ENCODE results near the gene ARFGEF3. TPM values are rescaled to one million over a fixed set of nuclear protein-coding genes. Genes with fewer than 3 reads are reported as not detected.

The ARFGEF3 gene
- total and polyA plus RNA-seq, 2 experiments from 2014 or later: 0.43 to 1.1 TPM

GRCh38 chr6:138330763-138331162 lies 169.0 kb downstream of the ARFGEF3 start:
- Histone ChIP-seq H3K9me3 (ENCODE audit: low read depth) (no peaks in the 10 kb centered on the region), H3K27ac (no peak overlapping the region), H3K36me3 (no peaks in the 10 kb centered on the region), H3K4me1 (ENCODE audit: low read depth) (no peaks in the 10 kb centered on the region), H3K4me3 (no peak overlapping the region), H3K27me3 (no peaks in the 10 kb centered on the region)
- TF ChIP-seq CTCF (IDR thresholded peaks at IDR 0.05; ENCODE audit: low read depth, low read length): no peak
- no peak for DNase-seq (ENCODE audit: low read depth in 1 of 2, low spot score in 1 of 2)

- Histone ChIP-seq H3K4me1 (ENCODE audit: low read depth) (no peaks in the 10 kb centered on the region), H3K27me3 (no peaks in the 10 kb centered on the region), H3K36me3 (no peaks in the 10 kb centered on the region), H3K27ac (no peak overlapping the region), H3K4me3 (no peak overlapping the region), H3K9me3 (ENCODE audit: low read depth) (no peaks in the 10 kb centered on the region)
- no peak for DNase-seq (ENCODE audit: low read depth in 1 of 2, low spot score in 1 of 2)
- no peak for TF ChIP-seq CTCF (IDR thresholded peaks at IDR 0.05; ENCODE audit: low read depth, low read length)
Observed at GRCh38 chr6:138331444-138331843, 169.7 kb downstream of the ARFGEF3 start.

DNA sequence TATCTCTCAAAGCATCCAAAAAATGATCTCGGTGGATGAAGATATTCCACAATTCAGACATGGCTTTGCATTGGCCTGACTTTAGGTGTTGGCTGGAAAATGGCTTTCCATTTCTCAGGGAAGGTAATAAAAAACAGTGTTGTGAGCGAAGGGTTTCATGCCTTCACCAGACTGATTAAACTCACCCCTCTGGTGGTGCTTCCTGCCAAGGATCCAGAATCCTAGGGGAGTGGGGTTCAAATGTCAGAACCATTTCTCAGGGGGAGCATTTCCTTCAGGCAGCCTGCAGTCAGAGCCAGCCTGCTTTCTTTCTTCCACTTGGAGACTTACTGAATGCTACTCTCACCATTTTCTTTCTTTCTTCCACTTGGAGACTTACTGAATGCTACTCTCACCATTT lies 170.2 kb downstream of the ARFGEF3 start:
- Histone ChIP-seq H3K27ac (no peak overlapping the region), H3K9me3 (ENCODE audit: low read depth) (no peaks in the 10 kb centered on the region), H3K27me3 (no peaks in the 10 kb centered on the region), H3K4me3 (no peak overlapping the region), H3K4me1 (ENCODE audit: low read depth) (peaks cover 3% of the 10 kb centered on the region), H3K36me3 (no peaks in the 10 kb centered on the region)
- TF ChIP-seq CTCF (IDR thresholded peaks at IDR 0.05; ENCODE audit: low read depth, low read length): no peak
- no peak for DNase-seq (ENCODE audit: low read depth in 1 of 2, low spot score in 1 of 2)

- H3K27ac ChIP-seq: no peak overlapping the region
- no peaks in the 10 kb centered on the region for H3K36me3 ChIP-seq
- no peak for DNase-seq (ENCODE audit: low read depth in 1 of 2, low spot score in 1 of 2)
- H3K4me3 ChIP-seq: no peak overlapping the region
- H3K4me1 ChIP-seq (ENCODE audit: low read depth): peaks cover 6% of the 10 kb centered on the region
- no peaks in the 10 kb centered on the region for H3K9me3 ChIP-seq (ENCODE audit: low read depth)
- TF ChIP-seq CTCF (IDR thresholded peaks at IDR 0.05; ENCODE audit: low read depth, low read length): no peak
- no peaks in the 10 kb centered on the region for H3K27me3 ChIP-seq
Observed at GRCh38 chr6:138334000-138334399, 172.3 kb downstream of the ARFGEF3 start.

- TF ChIP-seq CTCF (IDR thresholded peaks at IDR 0.05; ENCODE audit: low read depth, low read length): no peak
- Histone ChIP-seq H3K27ac (no peak overlapping the region), H3K36me3 (no peaks in the 10 kb centered on the region), H3K4me1 (ENCODE audit: low read depth) (peaks cover 6% of the 10 kb centered on the region), H3K27me3 (no peaks in the 10 kb centered on the region), H3K4me3 (no peak overlapping the region), H3K9me3 (ENCODE audit: low read depth) (no peaks in the 10 kb centered on the region)
- DNase-seq (ENCODE audit: low read depth in 1 of 2, low spot score in 1 of 2): no peak
Observed at GRCh38 chr6:138334963-138335362, 173.2 kb downstream of the ARFGEF3 start.

- no peak for DNase-seq (ENCODE audit: low read depth in 1 of 2, low spot score in 1 of 2)
- Histone ChIP-seq H3K27ac (no peak overlapping the region), H3K36me3 (no peaks in the 10 kb centered on the region), H3K27me3 (no peaks in the 10 kb centered on the region), H3K9me3 (ENCODE audit: low read depth) (no peaks in the 10 kb centered on the region), H3K4me1 (ENCODE audit: low read depth) (peaks cover 6% of the 10 kb centered on the region), H3K4me3 (no peak overlapping the region)
- TF ChIP-seq CTCF (IDR thresholded peaks at IDR 0.05; ENCODE audit: low read depth, low read length): no peak
Observed at GRCh38 chr6:138336221-138336620, 174.5 kb downstream of the ARFGEF3 start.
